Sigmoid colon (tissue), 4 donors: ENCODE data around the gene SERPINF2.

ENCODE experiments used
- CTCF ChIP-seq, 4 experiments: fragments of 450-650 bp in 3 of 4; fragments of 200-600 bp in 1 of 4; IDR thresholded peaks; one replicate each; pipeline ENCODE4 v1.5.1; 2016 to 2019; ENCODE audit warnings: antibody characterized with exemption in 4 of 4, mild to moderate bottlenecking in 3 of 4, moderate library complexity in 2 of 4
- EP300 ChIP-seq, 4 donors: sonication (generic); formaldehyde crosslinking; IDR thresholded peaks; one replicate each; pipeline ENCODE4 v1.6.1; 2017; ENCODE audit warnings: antibody characterized with exemption in 4 of 4
- POLR2A ChIP-seq, 2 donors: fragments of 450-650 bp; IDR thresholded peaks; one replicate each; pipeline ENCODE4 v1.6.1; 2016; ENCODE audit warnings: antibody characterized with exemption in 2 of 2, mild to moderate bottlenecking in 2 of 2, moderate library complexity in 2 of 2
- POLR2AphosphoS5 ChIP-seq, 4 donors: sonication (generic); formaldehyde crosslinking; IDR thresholded peaks; one replicate each; pipeline ENCODE4 v1.6.1; 2017; ENCODE audit warnings: antibody characterized with exemption in 4 of 4

- no peak for TF ChIP-seq CTCF (IDR thresholded peaks at IDR 0.05)
- TF ChIP-seq POLR2AphosphoS5 (IDR thresholded peaks at IDR 0.05): no peak
- no peak for TF ChIP-seq POLR2A (IDR thresholded peaks at IDR 0.05)
- no peak for TF ChIP-seq EP300 (IDR thresholded peaks at IDR 0.05)
These were observed 14.6 kb upstream of the SERPINF2 start for GRCh38 chr17:1727876-1728630.
